Hepatic stellate cell (primary cell): Measurements from ENCODE around the gene RNF138.
"Not testable (repeated sequence)": the region's sequence is repeated elsewhere in the genome, so short reads cannot be mapped to it uniquely, and the experiment has no call there.

Source experiments
- DNase-seq: peaks from one replicate; pipeline ENCODE4 v3.0.0; 2011; ENCODE audit warnings: low spot score

Gene RNF138

GRCh38 chr18:32091724-32092421 lies at the start of gene RNF138:
Gene RNF138, plus strand, starts transcription at chr18:32091874. Its CDS starts 903 bp downstream, at chr18:32092777.
- DNase-seq, result peak; percentile 75

- no peak for DNase-seq
These were observed 49.3 kb upstream of the RNF138 start for GRCh38 chr18:32042337-32042736.

GRCh38 chr18:32048507-32049091 lies 43.1 kb upstream of the RNF138 start:
- DNase-seq, result peak; percentile 36

GRCh38 chr18:32049393-32050171 lies 42.1 kb upstream of the RNF138 start:
- DNase-seq, result no peak

- no peak for DNase-seq
These were observed 34.9 kb upstream of the RNF138 start for GRCh38 chr18:32056613-32057358.

DNA sequence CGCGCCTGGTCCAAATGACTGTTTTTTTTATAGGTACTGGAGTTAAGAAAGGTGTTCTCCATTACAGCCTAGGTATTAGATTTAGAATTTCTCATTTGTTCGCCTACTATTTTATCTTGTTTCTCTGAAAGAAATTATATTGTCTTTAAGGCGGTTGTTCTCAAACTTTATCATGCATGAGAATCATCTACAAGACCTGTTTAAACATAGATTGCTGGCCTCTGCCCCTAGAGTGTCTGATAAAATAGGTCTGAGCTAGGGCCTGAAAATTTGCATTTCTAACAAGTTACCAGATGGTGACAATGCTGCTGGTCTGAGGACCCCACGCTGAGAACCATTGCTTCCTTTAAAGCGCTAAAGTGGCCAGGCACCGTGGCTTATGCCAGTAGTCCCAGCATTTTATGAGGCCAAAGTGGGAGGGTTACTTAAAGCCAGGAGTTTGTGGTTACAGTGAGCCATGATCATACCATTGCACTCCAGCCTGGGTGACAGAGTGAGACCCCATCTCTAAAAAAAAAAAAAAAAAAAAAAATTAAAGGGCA lies 34.0 kb upstream of the RNF138 start:
- DNase-seq, result no peak

DNA sequence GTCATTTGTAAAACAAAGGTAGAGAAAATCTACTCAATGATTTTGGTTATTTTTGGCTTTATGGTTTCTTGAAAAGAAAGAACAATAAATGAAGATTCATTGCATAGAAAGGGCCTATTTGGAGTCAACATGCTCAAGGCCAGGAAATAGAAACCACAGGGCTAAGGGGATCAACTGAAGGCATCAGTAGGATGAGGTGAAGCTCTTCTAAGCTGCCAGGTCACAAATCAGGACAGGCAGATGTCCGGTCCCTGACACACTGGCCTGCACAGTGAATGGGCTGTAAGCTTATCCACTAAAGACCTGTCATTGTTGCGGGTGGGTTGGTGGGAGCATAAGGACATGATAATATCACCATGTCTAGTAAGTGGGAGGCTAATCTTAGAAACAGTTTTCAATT lies 31.6 kb upstream of the RNF138 start:
- DNase-seq, result no peak

GRCh38 chr18:32067375-32068167 lies 24.1 kb upstream of the RNF138 start:
- no peak for DNase-seq

- no peak for DNase-seq
These were observed 19.4 kb upstream of the RNF138 start for GRCh38 chr18:32072321-32072720.

DNA sequence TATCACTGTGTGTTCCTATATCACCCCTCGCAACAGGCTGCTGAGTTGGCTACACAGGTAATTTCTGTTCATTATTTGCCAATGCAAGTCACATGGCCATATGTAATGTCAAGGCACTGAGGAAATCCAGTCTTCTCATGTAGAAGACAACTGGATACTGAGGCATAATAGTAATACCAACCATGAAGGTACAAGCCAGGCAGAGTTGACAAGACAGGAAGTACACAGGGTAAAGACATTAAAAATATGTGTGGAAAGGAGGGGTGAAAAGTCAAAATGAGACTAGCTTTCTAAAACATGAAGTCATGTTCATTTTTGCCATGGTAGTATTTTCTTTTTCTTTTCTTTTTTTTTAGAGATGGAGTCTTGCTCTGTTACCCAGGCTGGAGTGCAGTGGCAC lies 17.5 kb upstream of the RNF138 start:
- no peak for DNase-seq

GRCh38 chr18:32078845-32079244 lies 12.8 kb upstream of the RNF138 start:
- DNase-seq, result no peak

DNA sequence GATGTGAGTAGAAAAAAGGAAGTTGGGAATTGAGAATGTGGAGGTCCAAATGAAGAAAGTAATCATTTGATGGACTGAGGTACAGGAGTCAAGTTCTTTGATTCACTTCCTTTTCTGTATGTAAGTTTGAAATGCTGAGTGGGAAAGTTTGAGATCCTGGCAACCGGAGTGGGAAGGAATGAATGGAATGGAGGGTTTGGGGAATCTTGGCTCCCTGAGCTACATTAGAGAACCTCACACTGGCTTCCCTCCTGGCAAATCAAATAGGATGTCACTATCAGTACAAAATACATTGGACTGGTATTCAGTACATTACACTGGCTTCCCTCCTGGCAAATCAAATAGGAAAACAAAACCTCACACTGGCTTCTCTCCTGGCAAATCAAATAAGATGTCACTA lies 9.8 kb upstream of the RNF138 start:
- no peak for DNase-seq

DNA sequence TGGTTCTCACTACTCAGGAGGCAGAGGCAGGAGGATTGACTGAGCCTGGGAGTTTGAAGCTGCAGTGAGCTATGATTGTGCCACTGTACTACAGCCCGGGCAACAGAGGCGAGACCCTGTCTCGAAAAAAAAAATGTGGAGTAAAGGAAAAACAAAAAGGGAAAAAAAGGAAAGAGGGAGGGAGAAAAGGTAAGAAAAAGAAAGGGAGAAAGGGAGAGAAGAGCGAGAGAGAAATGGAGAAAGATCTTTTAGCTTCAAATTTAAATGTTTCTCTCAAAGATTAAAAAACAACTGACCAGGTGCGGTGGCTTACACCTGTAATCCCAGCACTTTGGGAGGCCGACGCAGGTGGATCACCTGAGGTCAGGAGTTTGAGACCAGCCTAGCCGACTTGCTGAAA lies 7.9 kb upstream of the RNF138 start:
- DNase-seq, result no peak

DNA sequence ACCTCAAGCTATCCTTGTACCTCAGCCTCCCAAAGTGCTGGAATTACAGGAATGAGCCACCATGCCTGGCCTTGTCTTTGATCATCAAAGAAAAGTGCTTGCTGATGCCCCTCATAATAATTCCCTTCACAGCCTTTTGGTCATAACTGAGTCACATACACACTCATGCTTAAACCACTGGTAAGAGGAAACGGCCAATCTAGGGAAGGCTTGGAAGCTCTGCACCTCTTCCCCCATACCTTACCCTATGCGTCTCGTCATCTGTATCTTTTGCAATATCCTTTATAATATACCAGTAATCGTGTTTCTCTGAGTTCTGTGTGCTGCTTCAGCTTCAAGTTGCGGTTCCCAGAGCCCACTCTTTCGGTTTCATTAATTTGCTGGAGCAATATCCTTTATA lies 4.8 kb upstream of the RNF138 start:
- no peak for DNase-seq

- DNase-seq, result not testable (repeated sequence)
These were observed 843 bp upstream of the RNF138 start for GRCh38 chr18:32090831-32091230.

DNA sequence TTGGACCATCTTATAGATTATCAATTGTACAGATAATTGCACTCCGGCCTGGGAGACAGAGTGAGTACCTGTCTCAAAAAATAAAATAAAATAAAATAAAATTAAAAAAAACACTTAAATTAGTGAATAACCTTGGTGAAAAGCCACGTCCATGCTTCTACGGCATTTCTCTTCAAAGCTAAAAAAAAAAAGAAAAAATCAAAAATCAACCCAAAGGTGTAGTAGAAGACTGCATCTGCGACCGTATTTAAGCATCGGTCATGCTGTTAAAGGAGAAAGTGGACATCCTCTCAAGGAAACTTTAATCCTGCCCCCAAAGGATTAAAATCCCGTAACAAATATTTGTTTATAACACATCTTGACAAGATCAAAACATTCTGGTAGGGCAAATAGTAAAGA lies 350 bp upstream of the RNF138 start:
- no peak for DNase-seq

GRCh38 chr18:32092422-32093101 lies 888 bp downstream of the RNF138 start:
- DNase-seq, result peak; percentile 96

- DNase-seq, result peak; percentile 69
These were observed 1.4 kb downstream of the RNF138 start for GRCh38 chr18:32093102-32093511.

- DNase-seq, result peak; percentile 16
These were observed 1.8 kb downstream of the RNF138 start for GRCh38 chr18:32093523-32093922.

DNA sequence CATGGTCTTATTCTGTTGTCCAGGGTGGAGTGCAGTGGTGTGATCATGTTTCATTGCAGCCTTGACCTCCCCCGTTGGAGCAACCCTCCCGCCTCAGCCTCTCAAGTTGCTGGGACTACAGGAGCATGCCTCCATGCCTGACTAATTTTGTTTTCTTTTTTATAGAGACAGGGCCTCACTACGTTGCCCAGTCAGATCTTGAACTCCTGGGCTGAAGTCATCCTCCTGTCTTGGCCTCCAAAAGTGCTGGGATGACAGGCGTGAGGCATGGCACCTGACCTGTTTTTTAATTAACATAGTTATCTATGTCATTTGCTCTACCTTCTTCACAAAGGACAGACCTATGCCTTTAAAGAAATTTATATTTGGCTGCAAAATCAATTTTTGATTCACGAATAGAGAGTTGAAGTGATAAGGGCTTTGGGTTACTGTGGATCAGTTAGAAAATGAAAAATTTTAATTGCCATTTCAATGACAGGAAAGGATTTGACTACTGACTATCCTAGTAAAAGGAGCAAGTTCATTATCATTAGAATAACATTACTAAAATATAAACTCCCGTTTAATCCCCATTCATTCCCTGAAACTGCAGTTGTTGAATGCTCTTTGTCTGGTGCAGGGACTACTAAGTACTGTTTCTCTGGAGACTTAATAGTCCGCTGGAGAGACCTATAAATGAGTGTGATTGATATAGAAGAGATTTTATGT lies 3.7 kb downstream of the RNF138 start:
- DNase-seq, result no peak
